ENCODE data around the gene BCAR3.
"Not testable (repeated sequence)": the region's sequence is repeated elsewhere in the genome, so short reads cannot be mapped to it uniquely, and the experiment has no call there.

BCAR3 gene

GRCh38 chr1:93573940-93574469 lies 107.6 kb downstream of the BCAR3 start:
- DNase-seq, result no peak

GRCh38 chr1:93571623-93572310 lies 109.9 kb downstream of the BCAR3 start:
- DNase-seq, result no peak

- no peak for DNase-seq
Measured at GRCh38 chr1:93569489-93569888, 112.1 kb downstream of the BCAR3 start.

- no peak for DNase-seq
Measured at GRCh38 chr1:93567255-93567918, 114.2 kb downstream of the BCAR3 start.

GRCh38 chr1:93566227-93566626 lies 115.4 kb downstream of the BCAR3 start:
- no peak for DNase-seq

GRCh38 chr1:93565496-93566206 lies 116.0 kb downstream of the BCAR3 start:
- DNase-seq, result no peak

GRCh38 chr1:93559695-93560094 lies 121.9 kb downstream of the BCAR3 start:
- no peak for DNase-seq

- no peak for DNase-seq
Measured at GRCh38 chr1:93559045-93559444, 122.6 kb downstream of the BCAR3 start.

GRCh38 chr1:93556291-93556690 lies 125.3 kb downstream of the BCAR3 start:
- no peak for DNase-seq

- no peak for DNase-seq
Measured at GRCh38 chr1:93554883-93555872, 126.5 kb downstream of the BCAR3 start.

GRCh38 chr1:93553886-93554490 lies 127.6 kb downstream of the BCAR3 start:
- DNase-seq, result not testable (repeated sequence)

GRCh38 chr1:93552741-93553455 lies 128.7 kb downstream of the BCAR3 start:
- no peak for DNase-seq

GRCh38 chr1:93549811-93550210 lies 131.8 kb downstream of the BCAR3 start:
- no peak for DNase-seq

- no peak for DNase-seq
Measured at GRCh38 chr1:93549131-93549530, 132.5 kb downstream of the BCAR3 start.

GRCh38 chr1:93546162-93546863 lies 135.3 kb downstream of the BCAR3 start:
- DNase-seq, result no peak

- DNase-seq, result no peak
Measured at GRCh38 chr1:93542398-93542797, 139.2 kb downstream of the BCAR3 start.

GRCh38 chr1:93541045-93541444 lies 140.6 kb downstream of the BCAR3 start:
- DNase-seq, result no peak

GRCh38 chr1:93537924-93538323 lies 143.7 kb downstream of the BCAR3 start:
- DNase-seq, result no peak

GRCh38 chr1:93537396-93537795 lies 144.2 kb downstream of the BCAR3 start:
- no peak for DNase-seq

GRCh38 chr1:93533677-93534076 lies 148.0 kb downstream of the BCAR3 start:
- DNase-seq, result no peak

All from CD4-positive, alpha-beta T cell treated with Interleukin-15 for 1 hour (primary cell).